GM18520 (cell line): Measurements from ENCODE around the gene ZBTB43.

ENCODE experiments used
- ATAC-seq: cut with Tn5 transposase; IDR thresholded peaks from one replicate; pipeline ENCODE4 v1.9.1; 2021; ENCODE audit not compliant: unreplicated experiment

ZBTB43 gene

DNA sequence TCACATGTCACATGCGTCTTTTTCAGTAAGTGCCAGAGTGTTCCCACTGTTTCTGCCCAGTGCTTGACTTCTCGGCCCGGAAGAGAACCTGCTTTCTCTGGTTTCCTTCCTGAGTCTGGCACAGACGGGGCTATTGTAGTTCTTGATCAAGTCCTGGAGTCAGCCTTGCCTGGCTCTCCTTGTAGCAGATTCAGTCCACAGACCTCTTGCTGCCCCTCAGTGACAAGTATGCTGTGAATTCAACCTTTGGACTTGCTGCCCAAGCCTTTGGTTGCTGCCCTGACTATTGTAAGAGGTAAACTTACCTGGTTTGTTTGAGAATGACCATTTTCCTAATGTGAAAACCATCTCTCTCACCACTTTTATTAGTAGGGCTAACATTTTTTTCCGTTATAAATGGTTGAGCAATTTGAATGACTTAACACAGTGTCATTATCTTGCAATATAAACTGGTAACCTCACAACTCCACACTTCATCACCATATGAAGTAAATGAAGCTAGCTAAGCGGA is 80.3 kb downstream of the ZBTB43 start:
- ATAC-seq = no peak

GRCh38 chr9:126886034-126886822 is 81.4 kb downstream of the ZBTB43 start:
- no peak for ATAC-seq

GRCh38 chr9:126886897-126887296 is 82.1 kb downstream of the ZBTB43 start:
- ATAC-seq = no peak
